ENCODE measurements around the gene BEGAIN.

The BEGAIN gene

GRCh38 chr14:100615736-100616695, 28.8 kb upstream of the BEGAIN start:
- DNase-seq: no peak

DNA sequence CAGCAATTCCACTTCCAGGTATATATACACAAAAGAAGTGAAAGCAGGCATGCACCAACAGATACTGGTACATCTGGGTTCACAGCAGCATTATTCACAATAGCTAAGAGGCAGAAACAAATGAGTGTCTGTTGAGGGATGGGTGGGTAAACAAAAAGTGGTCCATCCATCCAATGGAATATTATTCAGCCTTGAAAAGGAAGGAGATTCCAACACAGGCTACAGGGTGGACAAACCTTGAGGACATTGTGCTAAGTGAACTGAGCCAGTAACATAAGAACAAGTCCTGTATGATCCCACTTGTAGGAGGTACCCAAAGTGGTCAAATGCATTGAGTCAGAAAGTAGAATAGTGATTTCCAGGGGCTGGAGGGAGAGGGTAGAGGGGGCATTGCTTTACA, 27.6 kb upstream of the BEGAIN start:
- DNase-seq: no peak

- peak; percentile 16 for DNase-seq
Measured at GRCh38 chr14:100612986-100613385, 25.8 kb upstream of the BEGAIN start.

GRCh38 chr14:100611811-100612480, 24.7 kb upstream of the BEGAIN start:
- DNase-seq: no peak

- peak; percentile 21 for DNase-seq
Measured at GRCh38 chr14:100610511-100611217, 23.4 kb upstream of the BEGAIN start.

- no peak for DNase-seq
Measured at GRCh38 chr14:100609941-100610391, 22.7 kb upstream of the BEGAIN start.

GRCh38 chr14:100609331-100609870, 22.2 kb upstream of the BEGAIN start:
- DNase-seq: peak; percentile 17

DNA sequence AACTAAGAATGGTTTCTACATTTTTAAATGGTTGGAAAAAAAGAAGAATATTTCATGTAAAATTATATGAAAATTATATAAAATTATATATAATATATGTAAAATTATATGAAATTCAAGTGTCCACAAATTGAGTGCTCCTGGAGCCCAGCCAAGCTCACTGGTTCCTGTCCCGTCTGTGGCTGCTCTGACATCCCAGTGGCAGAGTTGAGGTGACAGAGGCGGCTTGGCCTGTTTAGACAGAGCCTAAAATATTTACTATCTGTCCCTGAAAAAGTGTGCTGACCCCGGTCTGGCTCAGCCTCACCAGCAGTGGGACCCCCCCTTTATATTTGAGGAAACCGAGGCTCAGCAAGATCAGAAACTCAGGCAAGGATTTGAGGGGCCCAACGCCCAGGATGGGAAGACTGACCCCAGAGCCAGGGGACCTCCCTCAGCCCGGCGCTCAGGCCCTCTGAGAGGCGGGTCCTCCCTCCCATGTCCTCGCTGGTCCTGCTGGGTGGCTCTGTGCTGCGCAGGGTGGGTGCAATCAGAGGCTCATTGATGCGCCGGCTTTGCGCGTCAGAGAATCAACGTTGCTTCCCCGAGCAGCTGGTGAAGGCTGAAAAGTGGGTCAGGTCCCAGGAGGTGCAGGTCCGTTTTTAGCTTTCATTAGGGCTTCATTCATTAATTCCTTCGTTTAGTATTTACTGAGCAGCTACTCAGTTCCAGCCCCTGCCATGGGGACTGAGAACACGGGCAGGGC, 21.5 kb upstream of the BEGAIN start:
- DNase-seq: peak; percentile 30

DNA sequence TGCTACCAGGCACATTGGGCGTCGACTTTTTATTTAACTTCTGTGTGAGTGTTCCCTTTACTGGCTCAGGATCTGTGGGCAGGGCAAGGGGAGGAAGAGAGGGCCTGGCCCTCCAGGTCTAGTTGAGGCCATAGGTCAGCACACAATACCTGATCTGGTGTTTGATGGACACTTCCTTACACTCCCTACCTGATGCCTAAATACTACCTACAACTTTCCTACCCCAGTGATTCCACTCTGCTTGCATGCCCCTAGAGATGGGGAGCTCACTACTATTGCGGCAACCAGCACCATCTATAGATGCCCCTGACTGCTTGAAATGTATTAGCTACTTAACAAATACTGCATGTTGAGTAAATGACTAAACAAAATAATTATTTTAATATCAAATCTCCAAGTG, 20.8 kb upstream of the BEGAIN start:
- no peak for DNase-seq

GRCh38 chr14:100607611-100607956, 20.4 kb upstream of the BEGAIN start:
- peak; percentile 14 for DNase-seq

GRCh38 chr14:100606687-100607610, 19.7 kb upstream of the BEGAIN start:
- DNase-seq: peak; percentile 14

DNA sequence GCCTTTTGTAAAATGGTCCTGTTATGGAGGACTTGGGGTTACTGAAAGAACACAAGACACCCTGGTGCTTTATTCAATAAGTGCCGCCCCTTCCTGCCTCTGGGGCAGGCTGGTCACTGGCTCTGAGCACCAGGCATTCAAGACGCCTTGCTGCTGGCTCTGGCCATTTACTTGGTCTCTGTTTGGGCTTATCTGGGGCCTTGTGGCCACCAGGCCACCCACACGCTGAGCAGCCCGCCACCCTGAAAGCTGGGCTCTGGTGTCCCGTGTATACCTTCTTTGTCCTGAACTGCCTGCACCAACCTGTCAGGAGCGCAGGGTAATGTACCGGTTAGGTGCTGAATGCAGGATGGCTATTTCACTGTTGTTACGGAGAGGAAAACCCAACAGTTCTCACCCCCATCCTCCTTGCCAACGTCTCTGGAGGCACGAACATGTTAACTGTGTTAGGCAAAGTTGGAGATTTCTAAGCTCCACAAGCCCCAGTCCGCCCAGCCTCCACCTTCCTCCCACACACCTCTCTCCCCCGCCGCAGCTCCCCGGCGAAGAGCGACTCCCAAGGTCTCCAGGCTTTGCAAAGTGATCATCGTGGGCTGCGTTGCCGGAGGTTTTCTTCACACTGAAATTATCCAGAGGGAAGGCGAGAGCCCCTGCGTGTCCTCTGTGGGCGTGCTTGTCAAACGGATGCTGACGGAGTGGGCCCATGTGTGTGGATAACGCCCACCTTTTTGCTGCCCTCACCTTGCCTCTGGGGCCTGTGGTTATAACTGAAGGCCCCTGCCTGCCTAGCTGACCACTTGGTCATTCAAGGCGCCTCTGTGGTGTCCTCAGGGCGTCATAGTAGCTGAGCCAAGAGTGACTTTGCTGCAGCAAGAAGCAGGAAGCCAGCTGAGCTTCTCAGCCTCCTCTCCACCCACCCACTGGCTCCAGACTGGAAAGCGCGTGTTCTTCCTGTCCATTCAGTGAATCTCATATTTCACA, 18.8 kb upstream of the BEGAIN start:
- DNase-seq: peak; percentile 54

DNA sequence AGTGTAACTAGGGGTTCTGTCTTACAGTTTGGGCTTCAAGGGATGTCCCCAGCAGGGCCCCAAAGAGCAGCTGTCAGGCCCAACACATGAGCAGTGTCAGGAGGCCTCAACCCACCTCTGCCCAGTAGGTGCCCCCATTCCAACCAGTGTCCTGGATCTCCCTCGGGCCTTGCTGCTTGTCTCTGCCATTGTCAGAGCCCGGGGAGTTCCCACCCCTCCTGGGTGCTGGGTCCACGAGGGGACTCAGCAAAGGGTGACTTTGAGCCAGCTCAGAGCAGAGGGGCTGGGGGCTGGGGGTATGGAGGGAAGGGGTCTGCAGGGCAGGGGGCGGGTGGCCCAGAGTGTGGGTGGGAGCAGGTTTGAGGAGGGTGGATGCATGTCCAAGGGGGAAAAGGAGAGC, 18.0 kb upstream of the BEGAIN start:
- DNase-seq: peak; percentile 13

GRCh38 chr14:100604709-100605108, 17.5 kb upstream of the BEGAIN start:
- peak; percentile 18 for DNase-seq

DNA sequence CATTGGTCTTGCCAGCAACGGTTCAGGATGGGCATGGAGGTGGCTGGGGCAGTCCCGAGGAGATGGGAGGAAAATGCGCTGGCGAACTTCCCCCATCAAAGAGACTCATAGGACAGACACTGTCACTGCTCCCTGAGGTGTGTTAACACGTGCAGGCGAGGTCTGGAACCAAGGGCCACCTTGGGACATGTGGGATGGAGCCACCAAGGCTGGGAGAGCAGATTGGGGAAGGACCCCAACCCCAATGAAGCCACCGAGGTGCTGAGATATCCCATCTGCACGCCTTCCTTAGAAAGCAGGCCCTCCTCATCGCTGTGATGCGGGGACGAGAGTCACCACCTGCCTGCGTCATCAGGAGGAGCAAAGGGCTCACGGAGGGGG, 16.9 kb upstream of the BEGAIN start:
- DNase-seq: peak; percentile 11

GRCh38 chr14:100603341-100604120, 16.3 kb upstream of the BEGAIN start:
- DNase-seq: peak; percentile 25

- no peak for DNase-seq
Measured at GRCh38 chr14:100602621-100603230, 15.5 kb upstream of the BEGAIN start.

GRCh38 chr14:100601914-100602313, 14.7 kb upstream of the BEGAIN start:
- DNase-seq: no peak

GRCh38 chr14:100601064-100601463, 13.8 kb upstream of the BEGAIN start:
- DNase-seq: no peak
